Esophagus squamous epithelium (tissue), 5 donors: ENCODE data around the gene RAB38. TPM values are rescaled to one million over a fixed set of nuclear protein-coding genes. Genes with fewer than 3 reads are reported as not detected.

Source experiments
- DNase-seq: peaks from one replicate; lab custom pipeline; 2025; lab: John Stamatoyannopoulos, UW
- H3K27ac ChIP-seq, 4 donors: fragments of 200-600 bp; sonication (generic); one replicate each; pipeline ENCODE4 v1.5.1; 2016 to 2019; ENCODE audit warnings: mild to moderate bottlenecking in 1 of 4
- H3K27me3 ChIP-seq, 4 donors: fragments of 200-600 bp; sonication (generic); 1 replicate in 3 of 4; 2 replicates in 1 of 4; pipeline versions ENCODE4 v1.5.1 to v1.6.0; 2017 to 2021; ENCODE audit warnings: antibody characterized with exemption in 1 of 4
- H3K36me3 ChIP-seq, 3 donors: fragments of 200-600 bp; sonication (generic); one replicate each; pipeline ENCODE4 v1.5.1; 2016 to 2019
- H3K4me1 ChIP-seq, 3 donors: fragments of 200-600 bp; sonication (generic); one replicate each; pipeline ENCODE4 v1.5.1; 2017 to 2019
- H3K4me3 ChIP-seq, 4 donors: fragments of 200-600 bp; sonication (generic); 1 replicate in 3 of 4; 2 replicates in 1 of 4; pipeline ENCODE4 v1.5.1; 2016 to 2019; ENCODE audit warnings: mild to moderate bottlenecking in 2 of 4, moderate library complexity in 1 of 4
- H3K9me3 ChIP-seq, 3 donors: fragments of 200-600 bp; sonication (generic); one replicate each; pipeline ENCODE4 v1.5.1; 2016 to 2019
- POLR2A ChIP-seq, 4 donors: fragments of 450-650 bp; IDR thresholded peaks; one replicate each; pipeline ENCODE4 v1.6.1; 2017; ENCODE audit warnings: antibody characterized with exemption in 4 of 4, mild to moderate bottlenecking in 4 of 4, moderate library complexity in 3 of 4
- WGBS, 2 donors: methylation state at CpG; one replicate each; pipeline ENCODE4 v1.1.5; 2018; 5-methylcytosine and 5-hydroxymethylcytosine counted together
- intact Hi-C: fragments of 100-400 bp; cut with DNase I; formaldehyde crosslinking; loops from one replicate; pipeline ENCODE4 v1.15.0; 2022
- total RNA-seq, 4 donors: library from RNA; depleted of rRNA; stranded (reverse); fragments of >200 nt; gene quantifications; one replicate each; pipeline ENCODE4 v1.1.0, GENCODE V29; 2016
- TF ChIP-seq, protein P1 (sequence below), 6 experiments: fragments of 450-650 bp in 4 of 6; fragments of 200-600 bp in 2 of 6; sonication (generic) in 2 of 6; IDR thresholded peaks; one replicate each; pipeline ENCODE4 v1.5.1; 2016 to 2019; ENCODE audit warnings: antibody characterized with exemption in 6 of 6, mild to moderate bottlenecking in 4 of 6, moderate library complexity in 4 of 6
- donor health status: DM: yes; HTN: yes; CAD: no.

RAB38 gene
- total RNA-seq, 4 donors from 2014 or later: 23.4 to 105 (median 65.1) TPM

DNA sequence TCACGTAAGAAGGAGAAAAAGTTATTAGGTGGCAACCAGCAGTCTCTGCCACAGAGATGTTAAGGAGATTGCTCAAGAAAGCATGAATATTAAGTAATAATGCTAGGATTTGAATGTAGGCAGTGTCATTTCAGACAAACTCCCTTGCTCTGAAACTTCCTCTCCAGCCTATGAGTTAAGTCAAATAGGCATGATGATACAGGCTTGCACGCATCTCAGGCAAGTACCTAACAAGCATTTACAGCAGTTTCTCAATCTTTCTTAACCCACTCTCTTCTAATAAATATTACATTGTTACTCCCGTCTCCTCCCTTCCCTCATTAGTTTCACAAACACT is 72.7 kb downstream of the RAB38 start:
- DNase-seq: no peak
- H3K36me3 ChIP-seq: no peaks in the 10 kb centered on the region
- TF ChIP-seq, protein P1, sequence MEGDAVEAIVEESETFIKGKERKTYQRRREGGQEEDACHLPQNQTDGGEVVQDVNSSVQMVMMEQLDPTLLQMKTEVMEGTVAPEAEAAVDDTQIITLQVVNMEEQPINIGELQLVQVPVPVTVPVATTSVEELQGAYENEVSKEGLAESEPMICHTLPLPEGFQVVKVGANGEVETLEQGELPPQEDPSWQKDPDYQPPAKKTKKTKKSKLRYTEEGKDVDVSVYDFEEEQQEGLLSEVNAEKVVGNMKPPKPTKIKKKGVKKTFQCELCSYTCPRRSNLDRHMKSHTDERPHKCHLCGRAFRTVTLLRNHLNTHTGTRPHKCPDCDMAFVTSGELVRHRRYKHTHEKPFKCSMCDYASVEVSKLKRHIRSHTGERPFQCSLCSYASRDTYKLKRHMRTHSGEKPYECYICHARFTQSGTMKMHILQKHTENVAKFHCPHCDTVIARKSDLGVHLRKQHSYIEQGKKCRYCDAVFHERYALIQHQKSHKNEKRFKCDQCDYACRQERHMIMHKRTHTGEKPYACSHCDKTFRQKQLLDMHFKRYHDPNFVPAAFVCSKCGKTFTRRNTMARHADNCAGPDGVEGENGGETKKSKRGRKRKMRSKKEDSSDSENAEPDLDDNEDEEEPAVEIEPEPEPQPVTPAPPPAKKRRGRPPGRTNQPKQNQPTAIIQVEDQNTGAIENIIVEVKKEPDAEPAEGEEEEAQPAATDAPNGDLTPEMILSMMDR (IDR thresholded peaks at IDR 0.05): no peak
- TF ChIP-seq POLR2A (IDR thresholded peaks at IDR 0.05): no peak
- H3K27ac ChIP-seq: peak overlapping the region in 1 of 4 donors; percentile 10
- intact Hi-C loops: no loop called here
- no peak overlapping the region for H3K4me3 ChIP-seq
- no peaks in the 10 kb centered on the region for H3K27me3 ChIP-seq
- H3K9me3 ChIP-seq: no peaks in the 10 kb centered on the region
- H3K4me1 ChIP-seq: peaks cover 0 to 21% (median 5%) of the 10 kb centered on the region in 3 donors
- 28 to 46% methylated on average over 3 of the region's 3 CpGs for whole genome bisulfite sequencing, 2 donors

DNA sequence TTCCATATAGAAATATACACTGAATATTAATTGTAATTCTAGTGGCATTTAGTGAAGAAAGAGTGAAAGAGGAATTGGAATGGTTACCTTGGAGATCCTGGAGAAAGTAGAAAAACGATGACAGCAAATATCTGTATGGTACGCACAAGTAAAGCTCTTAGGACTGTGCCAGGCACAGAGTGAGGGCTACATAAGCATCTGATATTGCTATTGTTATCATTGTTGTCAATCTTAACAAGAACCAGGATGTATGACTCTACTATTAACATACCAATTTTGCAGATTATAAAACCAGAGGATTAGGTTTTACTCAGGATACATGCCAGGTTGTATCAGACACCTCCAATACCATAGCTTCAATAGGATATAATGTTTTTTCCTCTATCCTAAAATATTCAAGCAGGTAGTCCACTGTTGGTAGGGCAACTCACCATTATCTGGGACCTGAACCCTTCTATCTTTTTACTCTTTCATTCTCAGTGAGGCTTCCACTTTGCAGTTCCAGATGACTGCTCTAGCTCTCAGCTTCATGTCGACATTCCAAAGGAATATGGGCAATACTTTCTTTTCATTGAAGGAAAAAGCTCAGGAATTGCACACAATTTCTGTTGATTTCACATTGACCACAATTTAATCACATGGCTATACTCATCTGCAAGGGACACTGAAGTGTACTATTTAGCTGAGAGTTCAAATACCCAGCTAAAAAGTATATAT is 73.2 kb downstream of the RAB38 start:
- intact Hi-C loops: no loop called here
- H3K4me3 ChIP-seq: no peak overlapping the region
- H3K9me3 ChIP-seq: no peaks in the 10 kb centered on the region
- peaks cover 0 to 21% (median 5%) of the 10 kb centered on the region in 3 donors for H3K4me1 ChIP-seq
- TF ChIP-seq POLR2A (IDR thresholded peaks at IDR 0.05): no peak
- TF ChIP-seq, protein P1 (IDR thresholded peaks at IDR 0.05): no peak
- 64 to 68% methylated on average over 3 of the region's 3 CpGs for whole genome bisulfite sequencing, 2 donors
- H3K27me3 ChIP-seq: no peaks in the 10 kb centered on the region
- peak overlapping the region in 1 of 4 donors; percentile 10 for H3K27ac ChIP-seq
- H3K36me3 ChIP-seq: no peaks in the 10 kb centered on the region
- no peak for DNase-seq

DNA sequence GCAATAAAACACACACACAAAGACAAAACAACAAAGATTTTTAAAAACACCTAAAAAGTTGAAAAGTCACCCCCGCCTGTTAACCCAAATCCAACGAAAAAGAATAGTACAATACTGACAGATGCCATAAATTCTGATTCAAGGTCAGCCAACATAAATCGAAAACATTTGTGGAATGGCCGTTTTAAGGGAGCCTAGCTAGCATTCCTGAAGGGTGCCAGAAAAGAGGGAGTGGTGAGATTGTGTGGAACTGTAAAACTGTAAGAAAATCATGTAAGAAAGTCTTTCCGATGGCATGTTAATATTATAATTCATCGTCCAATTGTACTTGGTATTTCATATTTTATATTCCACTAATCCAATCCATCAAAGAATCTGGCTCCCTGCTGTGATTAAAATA is 75.1 kb downstream of the RAB38 start:
- no peak for DNase-seq
- no peak overlapping the region for H3K4me3 ChIP-seq
- intact Hi-C loops: no loop called here
- no peak for TF ChIP-seq POLR2A (IDR thresholded peaks at IDR 0.05)
- TF ChIP-seq, protein P1 (IDR thresholded peaks at IDR 0.05): no peak
- no peaks in the 10 kb centered on the region for H3K36me3 ChIP-seq
- H3K4me1 ChIP-seq: peaks cover 0 to 21% (median 5%) of the 10 kb centered on the region in 3 donors
- no peak overlapping the region for H3K27ac ChIP-seq
- no peaks in the 10 kb centered on the region for H3K27me3 ChIP-seq
- WGBS, 2 donors: 70 to 72% methylated on average over 6 of the region's 6 CpGs
- H3K9me3 ChIP-seq: no peaks in the 10 kb centered on the region

DNA sequence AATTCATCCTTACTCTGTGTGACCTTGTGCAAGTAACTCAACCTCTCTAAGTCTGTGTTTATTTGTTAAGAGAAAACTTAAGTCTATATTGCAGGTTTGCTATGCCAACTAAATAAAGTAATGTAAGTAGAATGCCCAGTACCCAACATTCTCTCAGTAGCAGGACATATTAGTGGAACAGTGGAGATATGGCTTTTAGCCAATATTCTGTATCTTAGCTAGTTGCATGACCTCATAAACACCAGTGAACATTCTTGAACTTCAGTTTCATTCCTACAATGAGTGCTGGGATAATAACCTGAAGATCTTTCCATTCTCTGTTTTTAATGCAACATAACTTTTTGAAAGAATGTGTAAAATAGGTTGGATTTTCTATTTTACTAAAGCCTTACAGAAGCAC is 77.0 kb downstream of the RAB38 start:
- Histone ChIP-seq H3K27me3 (no peaks in the 10 kb centered on the region), H3K4me3 (no peak overlapping the region), H3K9me3 (no peaks in the 10 kb centered on the region), H3K4me1 (peaks cover 0 to 13% (median 5%) of the 10 kb centered on the region in 3 donors), H3K36me3 (no peaks in the 10 kb centered on the region), H3K27ac (no peak overlapping the region)
- intact Hi-C loops: no loop called here
- DNase-seq: no peak
- no peak for TF ChIP-seq POLR2A (IDR thresholded peaks at IDR 0.05)
- TF ChIP-seq, protein P1 (IDR thresholded peaks at IDR 0.05): no peak

DNA sequence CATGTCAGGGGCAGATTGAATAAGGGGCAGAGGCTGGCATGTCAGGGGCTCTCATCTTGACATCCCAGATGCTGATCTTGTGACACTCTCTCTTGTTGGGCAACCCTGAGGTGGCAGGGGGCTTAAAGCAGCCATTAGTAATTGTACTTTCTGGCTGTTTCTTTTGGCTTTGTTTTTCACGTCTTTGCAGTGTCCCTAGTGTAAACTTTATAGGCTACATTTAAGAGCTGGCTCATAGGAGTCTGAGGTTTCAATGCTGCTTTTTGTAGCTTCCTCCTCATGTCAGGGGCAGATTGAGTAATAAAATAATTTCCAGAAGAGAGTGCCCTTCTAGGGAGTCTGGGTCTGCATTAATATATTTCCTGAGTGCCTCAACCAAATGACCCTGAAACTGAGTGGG is 86.1 kb downstream of the RAB38 start:
- TF ChIP-seq, protein P1 (IDR thresholded peaks at IDR 0.05): no peak
- TF ChIP-seq POLR2A (IDR thresholded peaks at IDR 0.05): no peak
- Histone ChIP-seq H3K27me3 (no peaks in the 10 kb centered on the region), H3K36me3 (no peaks in the 10 kb centered on the region), H3K4me3 (no peak overlapping the region), H3K9me3 (no peaks in the 10 kb centered on the region), H3K4me1 (no peaks in the 10 kb centered on the region), H3K27ac (no peak overlapping the region)
- DNase-seq: no peak
- 57 to 60% methylated on average over 1 of the region's 1 CpG for WGBS, 2 donors
- intact Hi-C loops: no loop called here
